ENCODE results near the gene LARP6.
"Not testable (repeated sequence)": the region's sequence is repeated elsewhere in the genome, so short reads cannot be mapped to it uniquely, and the experiment has no call there.

LARP6 gene

DNA sequence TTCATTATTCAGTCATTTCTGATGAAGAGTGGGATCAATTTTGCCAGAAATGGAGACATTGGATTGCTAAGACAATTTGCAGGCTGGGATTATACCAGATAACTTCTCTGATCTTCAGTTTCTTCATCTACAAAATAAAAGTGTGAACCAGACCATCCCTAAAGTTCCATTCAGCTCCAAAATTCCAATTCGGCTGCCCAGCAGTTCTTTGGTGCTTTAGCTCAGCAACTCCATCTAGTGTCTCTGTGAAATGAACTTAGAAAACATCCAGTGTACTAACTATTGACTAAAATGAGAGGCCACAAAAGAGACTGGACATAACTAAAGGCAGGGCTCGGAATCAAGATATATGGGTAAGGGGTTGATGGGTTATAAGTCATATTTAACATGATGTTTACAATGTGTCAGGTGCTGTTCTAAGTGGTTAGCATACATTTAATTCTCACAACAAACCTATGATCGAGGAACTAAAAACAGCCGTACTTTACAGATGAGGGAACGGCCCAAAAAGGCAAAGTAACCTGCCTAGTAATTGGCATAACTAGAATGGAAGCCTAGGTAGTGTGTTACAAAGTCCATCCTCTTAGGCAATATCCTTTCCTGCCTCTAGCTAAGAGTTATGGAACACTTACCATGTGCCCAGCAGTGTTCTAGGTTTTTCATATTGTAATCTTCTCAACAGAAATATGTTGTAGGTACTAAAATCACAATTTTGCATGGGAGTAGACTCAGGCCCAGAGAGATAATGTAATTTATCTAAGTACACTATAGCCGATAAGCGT lies 21.2 kb upstream of the LARP6 start:
- H3K9me3 ChIP-seq (ENCODE audit: control insufficient read depth, low read length), result no peaks in the 10 kb centered on the region
- no peaks in the 10 kb centered on the region for H3K36me3 ChIP-seq (ENCODE audit: control insufficient read depth, insufficient read depth, low read length)
- no peak for DNase-seq

DNA sequence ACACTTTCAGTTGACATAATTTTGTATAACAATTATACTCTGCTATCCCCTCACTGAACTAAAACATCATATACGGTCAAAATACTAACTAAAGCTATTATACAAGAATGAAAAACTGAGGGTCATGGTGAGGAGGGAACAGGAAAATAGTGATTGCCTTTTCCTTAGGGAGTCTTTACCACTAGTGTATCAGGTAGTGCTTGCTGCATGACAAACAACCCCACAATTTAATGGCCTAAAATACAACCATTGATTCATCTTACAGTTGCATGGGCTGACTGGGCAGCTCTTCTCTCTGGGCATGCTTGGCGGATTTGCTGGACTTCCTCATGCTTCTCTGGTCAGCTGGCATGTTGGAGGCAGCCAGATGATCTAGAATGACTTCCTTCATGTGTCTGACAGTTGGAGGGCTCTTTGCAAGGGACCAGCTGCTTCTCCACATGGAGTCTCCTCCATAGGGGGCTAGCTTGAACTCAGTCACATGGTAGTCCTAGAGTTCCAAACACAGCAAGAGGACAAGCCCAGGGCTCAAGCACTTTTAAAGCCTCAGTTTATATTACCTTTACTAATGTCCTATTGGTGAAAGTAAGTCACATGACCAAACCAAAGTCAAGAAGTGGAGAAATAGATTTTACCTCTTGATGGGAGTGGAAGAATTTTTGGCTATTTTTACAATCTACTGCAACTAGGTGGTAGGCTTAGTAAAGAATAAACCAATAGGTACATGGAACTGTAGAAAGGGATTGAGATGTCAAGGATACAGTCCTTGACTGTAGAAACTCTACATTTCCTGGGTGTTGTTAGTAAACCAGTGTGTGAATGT lies 19.5 kb upstream of the LARP6 start:
- H3K4me1 ChIP-seq (ENCODE audit: control insufficient read depth, insufficient read depth, low read length, poor library complexity, severe bottlenecking), result no peaks in the 10 kb centered on the region
- H3K27ac ChIP-seq (ENCODE audit: insufficient read depth, low read length, poor library complexity, severe bottlenecking), result no peak overlapping the region
- DNase-seq, result no peak
- H3K9me3 ChIP-seq (ENCODE audit: control insufficient read depth, low read length), result no peaks in the 10 kb centered on the region
- H3K36me3 ChIP-seq (ENCODE audit: control insufficient read depth, insufficient read depth, low read length), result no peaks in the 10 kb centered on the region
- H3K27me3 ChIP-seq (replicated peaks; ENCODE audit: control insufficient read depth, insufficient read depth, low read length, poor library complexity, severe bottlenecking), result no peaks in the 10 kb centered on the region
- H3K4me3 ChIP-seq (ENCODE audit: insufficient read depth, low read depth, low read length, poor library complexity, severe bottlenecking), result no peak overlapping the region

More for the DNA sequence above, 21.2 kb upstream of the LARP6 start:
- H3K4me3 ChIP-seq (ENCODE audit: insufficient read depth, low read depth, low read length, poor library complexity, severe bottlenecking), result no peak overlapping the region
- no peaks in the 10 kb centered on the region for H3K27me3 ChIP-seq (replicated peaks; ENCODE audit: control insufficient read depth, insufficient read depth, low read length, poor library complexity, severe bottlenecking)
- no peaks in the 10 kb centered on the region for H3K4me1 ChIP-seq (ENCODE audit: control insufficient read depth, insufficient read depth, low read length, poor library complexity, severe bottlenecking)
- H3K27ac ChIP-seq (ENCODE audit: insufficient read depth, low read length, poor library complexity, severe bottlenecking), result no peak overlapping the region

DNA sequence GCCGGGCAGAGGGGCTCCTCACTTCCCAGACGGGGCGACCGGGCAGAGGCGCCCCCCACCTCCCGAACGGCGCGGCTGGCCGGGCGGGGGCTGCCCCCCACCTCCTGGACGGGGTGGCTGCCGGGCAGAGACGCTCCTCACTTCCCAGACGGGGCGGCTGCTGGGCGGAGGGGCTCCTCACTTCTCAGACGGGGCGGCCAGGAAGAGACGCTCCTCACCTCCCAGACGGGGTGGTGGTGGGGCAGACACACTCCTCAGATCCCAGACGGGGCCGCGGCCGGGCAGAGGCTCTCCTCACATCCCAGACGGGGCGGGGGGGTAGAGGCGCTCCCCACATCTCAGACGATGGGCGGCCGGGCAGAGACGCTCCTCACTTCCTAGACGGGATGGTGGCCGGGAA lies 17.5 kb upstream of the LARP6 start:
- H3K4me1 ChIP-seq (ENCODE audit: control insufficient read depth, insufficient read depth, low read length, poor library complexity, severe bottlenecking); DNase-seq; H3K27me3 ChIP-seq (replicated peaks; ENCODE audit: control insufficient read depth, insufficient read depth, low read length, poor library complexity, severe bottlenecking); H3K9me3 ChIP-seq (ENCODE audit: control insufficient read depth, low read length); H3K4me3 ChIP-seq (ENCODE audit: insufficient read depth, low read depth, low read length, poor library complexity, severe bottlenecking); H3K36me3 ChIP-seq (ENCODE audit: control insufficient read depth, insufficient read depth, low read length); H3K27ac ChIP-seq (ENCODE audit: insufficient read depth, low read length, poor library complexity, severe bottlenecking): not testable (repeated sequence)

DNA sequence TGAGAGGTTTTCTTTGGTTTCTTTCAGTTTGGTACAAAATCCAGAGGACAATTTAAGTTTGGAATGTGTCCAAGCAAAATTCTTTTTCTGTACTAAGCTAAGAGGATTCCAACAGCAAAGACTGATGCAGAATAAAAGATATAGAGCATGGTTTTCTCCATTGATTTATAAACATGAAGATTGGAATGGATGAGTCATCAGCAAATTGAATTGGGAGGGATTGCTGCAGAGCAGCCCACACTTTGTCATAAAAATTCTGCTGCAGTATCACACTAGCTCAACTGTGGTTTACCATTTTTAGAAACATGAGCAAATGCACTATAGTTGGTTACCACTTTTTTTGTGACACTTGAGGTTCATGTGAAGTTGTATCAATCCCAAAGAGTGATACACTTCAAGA lies 16.1 kb upstream of the LARP6 start:
- no peaks in the 10 kb centered on the region for H3K27me3 ChIP-seq (replicated peaks; ENCODE audit: control insufficient read depth, insufficient read depth, low read length, poor library complexity, severe bottlenecking)
- no peak overlapping the region for H3K4me3 ChIP-seq (ENCODE audit: insufficient read depth, low read depth, low read length, poor library complexity, severe bottlenecking)
- H3K27ac ChIP-seq (ENCODE audit: insufficient read depth, low read length, poor library complexity, severe bottlenecking), result no peak overlapping the region
- no peaks in the 10 kb centered on the region for H3K9me3 ChIP-seq (ENCODE audit: control insufficient read depth, low read length)
- no peaks in the 10 kb centered on the region for H3K36me3 ChIP-seq (ENCODE audit: control insufficient read depth, insufficient read depth, low read length)
- no peaks in the 10 kb centered on the region for H3K4me1 ChIP-seq (ENCODE audit: control insufficient read depth, insufficient read depth, low read length, poor library complexity, severe bottlenecking)
- DNase-seq, result no peak

DNA sequence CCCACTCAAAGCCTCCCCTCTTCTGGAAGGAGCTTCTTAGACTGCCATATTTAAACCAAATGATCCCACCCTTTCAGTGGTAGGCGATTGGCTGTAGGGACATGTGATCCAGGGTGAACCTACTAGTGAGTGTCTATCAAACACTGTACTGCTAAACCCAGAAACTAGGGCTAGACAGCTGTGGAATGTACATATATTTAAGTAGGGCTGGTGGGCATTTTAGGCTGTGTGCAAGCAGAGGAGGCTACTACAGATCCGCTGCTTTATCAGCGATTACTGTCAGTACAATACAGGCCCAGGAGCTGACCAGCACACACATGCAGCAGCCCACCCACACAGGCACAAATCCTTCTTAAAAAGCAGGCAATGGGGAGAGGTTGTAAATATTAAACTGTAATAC lies 15.4 kb upstream of the LARP6 start:
- H3K4me1 ChIP-seq (ENCODE audit: control insufficient read depth, insufficient read depth, low read length, poor library complexity, severe bottlenecking), result no peaks in the 10 kb centered on the region
- H3K9me3 ChIP-seq (ENCODE audit: control insufficient read depth, low read length), result no peaks in the 10 kb centered on the region
- no peak overlapping the region for H3K4me3 ChIP-seq (ENCODE audit: insufficient read depth, low read depth, low read length, poor library complexity, severe bottlenecking)
- H3K27ac ChIP-seq (ENCODE audit: insufficient read depth, low read length, poor library complexity, severe bottlenecking), result no peak overlapping the region
- H3K27me3 ChIP-seq (replicated peaks; ENCODE audit: control insufficient read depth, insufficient read depth, low read length, poor library complexity, severe bottlenecking), result no peaks in the 10 kb centered on the region
- no peaks in the 10 kb centered on the region for H3K36me3 ChIP-seq (ENCODE audit: control insufficient read depth, insufficient read depth, low read length)
- DNase-seq, result no peak

DNA sequence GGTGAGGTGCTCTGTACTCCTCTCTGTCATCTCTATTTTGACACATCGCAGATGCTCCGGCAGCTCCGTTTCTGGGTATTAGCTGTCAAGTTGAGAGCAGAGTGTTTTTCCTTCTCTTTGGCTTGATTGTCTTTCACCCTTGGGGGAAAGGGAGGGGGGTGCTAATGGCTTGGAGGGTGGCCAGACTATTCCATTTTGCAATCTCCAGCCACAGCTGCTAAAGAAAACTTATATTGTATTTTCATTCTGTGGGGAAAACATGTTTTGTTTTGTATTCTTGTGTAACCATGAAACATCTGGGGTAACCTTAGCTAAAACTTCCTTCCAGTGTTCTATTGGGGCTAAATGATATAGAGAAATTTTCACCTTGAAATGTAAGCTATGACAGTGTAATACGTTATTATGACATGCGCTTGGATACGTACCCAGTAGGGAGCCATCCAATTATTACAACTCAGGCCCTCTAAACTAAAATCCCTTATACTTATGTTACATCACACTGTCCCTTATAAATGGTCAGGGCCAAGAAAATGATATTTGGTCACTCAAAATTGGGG lies 14.0 kb upstream of the LARP6 start:
- Histone ChIP-seq H3K27me3 (replicated peaks; ENCODE audit: control insufficient read depth, insufficient read depth, low read length, poor library complexity, severe bottlenecking) (no peaks in the 10 kb centered on the region), H3K36me3 (ENCODE audit: control insufficient read depth, insufficient read depth, low read length) (no peaks in the 10 kb centered on the region), H3K9me3 (ENCODE audit: control insufficient read depth, low read length) (no peaks in the 10 kb centered on the region), H3K27ac (ENCODE audit: insufficient read depth, low read length, poor library complexity, severe bottlenecking) (no peak overlapping the region), H3K4me3 (ENCODE audit: insufficient read depth, low read depth, low read length, poor library complexity, severe bottlenecking) (no peak overlapping the region), H3K4me1 (ENCODE audit: control insufficient read depth, insufficient read depth, low read length, poor library complexity, severe bottlenecking) (no peaks in the 10 kb centered on the region)
- DNase-seq, result no peak

DNA sequence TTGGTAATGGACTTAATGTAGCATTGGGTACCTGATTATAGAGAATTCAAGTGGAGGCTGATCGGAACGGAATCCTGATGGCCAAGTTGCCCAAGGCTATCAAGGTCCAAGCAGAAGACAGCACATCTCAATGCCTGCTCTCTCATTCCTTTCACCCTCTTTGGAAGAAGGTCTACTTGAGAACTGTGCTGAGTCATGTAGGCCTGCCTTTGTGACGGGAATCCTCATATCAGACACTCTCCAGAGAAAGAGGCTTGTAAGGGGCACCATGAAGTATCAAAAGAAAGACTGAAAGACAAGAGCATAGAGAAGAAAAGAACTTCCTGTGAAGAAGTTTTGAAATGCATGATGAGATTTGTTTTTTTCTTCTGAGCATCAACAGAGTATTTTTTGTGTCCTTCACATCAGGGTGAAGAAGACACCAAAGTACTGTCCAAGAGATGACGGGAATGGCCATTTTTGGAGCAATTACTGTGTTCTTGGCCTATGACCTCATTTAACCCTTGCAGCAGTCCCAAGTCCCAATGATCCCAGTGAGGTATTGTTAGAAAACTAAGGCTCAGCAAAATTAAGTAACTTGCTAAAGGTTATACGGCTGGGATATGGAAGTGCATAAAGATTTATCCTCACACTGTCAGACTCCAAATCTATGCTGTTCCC lies 13.2 kb upstream of the LARP6 start:
- H3K27me3 ChIP-seq (replicated peaks; ENCODE audit: control insufficient read depth, insufficient read depth, low read length, poor library complexity, severe bottlenecking), result no peaks in the 10 kb centered on the region
- H3K27ac ChIP-seq (ENCODE audit: insufficient read depth, low read length, poor library complexity, severe bottlenecking), result no peak overlapping the region
- H3K9me3 ChIP-seq (ENCODE audit: control insufficient read depth, low read length), result no peaks in the 10 kb centered on the region
- no peak overlapping the region for H3K4me3 ChIP-seq (ENCODE audit: insufficient read depth, low read depth, low read length, poor library complexity, severe bottlenecking)
- DNase-seq, result no peak
- H3K4me1 ChIP-seq (ENCODE audit: control insufficient read depth, insufficient read depth, low read length, poor library complexity, severe bottlenecking), result no peaks in the 10 kb centered on the region
- no peaks in the 10 kb centered on the region for H3K36me3 ChIP-seq (ENCODE audit: control insufficient read depth, insufficient read depth, low read length)

DNA sequence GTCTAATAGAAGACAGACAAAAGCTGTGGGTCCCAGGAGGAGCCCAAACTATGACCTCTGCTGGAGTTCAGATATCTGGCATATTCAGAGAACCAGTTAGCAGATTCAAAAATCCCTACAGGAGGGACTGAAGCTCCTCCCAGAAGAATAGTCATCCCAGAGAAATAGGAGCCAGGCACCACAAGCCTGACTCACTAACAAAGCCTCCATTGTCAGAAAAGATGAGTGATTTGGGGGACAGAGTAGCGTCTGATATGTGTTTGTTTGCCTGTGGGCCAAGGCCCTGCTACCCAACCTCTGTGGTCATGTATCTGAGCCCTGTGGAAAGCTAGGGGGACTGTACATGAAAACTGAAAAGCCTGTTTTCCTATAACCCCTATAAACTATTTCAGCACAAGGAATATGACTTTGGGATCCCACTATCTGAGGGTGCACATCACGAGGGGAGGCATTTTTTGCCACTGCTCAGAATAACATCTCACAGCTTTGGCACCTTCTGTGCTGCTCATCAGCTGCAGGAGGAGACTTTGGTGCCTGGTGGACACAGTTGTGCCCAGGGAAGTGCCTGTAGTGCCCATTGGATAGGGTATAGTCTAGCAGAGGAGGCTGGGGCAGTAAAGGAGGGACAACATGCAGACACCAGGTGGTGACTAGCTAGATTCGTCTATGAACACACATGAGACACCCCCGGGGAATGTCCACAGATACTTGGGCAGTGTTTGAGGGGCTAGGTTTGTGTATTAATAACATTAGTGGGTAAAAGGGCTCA lies 9.7 kb upstream of the LARP6 start:
- no peak for DNase-seq
- Histone ChIP-seq H3K4me3 (ENCODE audit: insufficient read depth, low read depth, low read length, poor library complexity, severe bottlenecking) (no peak overlapping the region), H3K9me3 (ENCODE audit: control insufficient read depth, low read length) (no peaks in the 10 kb centered on the region), H3K4me1 (ENCODE audit: control insufficient read depth, insufficient read depth, low read length, poor library complexity, severe bottlenecking) (no peaks in the 10 kb centered on the region), H3K36me3 (ENCODE audit: control insufficient read depth, insufficient read depth, low read length) (no peaks in the 10 kb centered on the region), H3K27ac (ENCODE audit: insufficient read depth, low read length, poor library complexity, severe bottlenecking) (no peak overlapping the region), H3K27me3 (replicated peaks; ENCODE audit: control insufficient read depth, insufficient read depth, low read length, poor library complexity, severe bottlenecking) (no peaks in the 10 kb centered on the region)

DNA sequence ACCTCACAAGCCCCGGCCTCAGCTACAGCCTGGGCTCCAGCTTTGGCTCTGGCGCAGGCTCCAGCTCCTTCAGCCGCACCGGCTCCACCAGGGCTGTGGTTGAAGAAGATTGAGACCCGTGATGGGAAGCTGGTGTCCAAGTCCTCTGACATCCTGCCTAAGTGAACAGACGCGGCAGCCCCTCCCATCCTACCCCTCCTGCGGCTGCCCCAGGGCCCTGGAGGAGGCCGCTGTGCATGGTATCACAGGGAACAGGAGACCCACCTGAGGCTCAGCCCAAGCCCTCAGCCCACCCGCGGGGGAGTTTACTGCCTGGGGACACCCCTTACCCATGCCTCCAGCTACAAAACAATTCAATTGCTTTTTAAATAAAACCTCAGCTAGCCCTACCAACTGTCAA lies 6.0 kb upstream of the LARP6 start:
- Histone ChIP-seq H3K27me3 (replicated peaks; ENCODE audit: control insufficient read depth, insufficient read depth, low read length, poor library complexity, severe bottlenecking) (peaks cover 9% of the 10 kb centered on the region), H3K4me3 (ENCODE audit: insufficient read depth, low read depth, low read length, poor library complexity, severe bottlenecking) (no peak overlapping the region), H3K36me3 (ENCODE audit: control insufficient read depth, insufficient read depth, low read length) (no peaks in the 10 kb centered on the region), H3K27ac (ENCODE audit: insufficient read depth, low read length, poor library complexity, severe bottlenecking) (no peak overlapping the region), H3K9me3 (ENCODE audit: control insufficient read depth, low read length) (no peaks in the 10 kb centered on the region), H3K4me1 (ENCODE audit: control insufficient read depth, insufficient read depth, low read length, poor library complexity, severe bottlenecking) (no peaks in the 10 kb centered on the region)
- no peak for DNase-seq

All from effector memory CD4-positive, alpha-beta T cell (primary cell).